HepG2 (cell line): Measurements from ENCODE around the gene SLC35F3. TPM values are rescaled to one million over a fixed set of nuclear protein-coding genes. Genes with fewer than 3 reads are reported as not detected.

Experiments used
- ATAC-seq: fragments of 200-7000 bp; cut with Tn5 transposase; 3 replicates; pipeline ENCODE4 v1.9.1; 2020; ENCODE audit warnings: mild to moderate bottlenecking, moderate library complexity
- BruUV-seq: library from RNA; stranded (reverse); fragments of 400-500 nt; replicated peaks from 2 replicates; lab custom pipeline; 2021; lab: Mats Ljungman, UMichigan
- CTCF ChIA-PET: fragments of 300-600 bp; formaldehyde crosslinking; extraction: SDS; loops from one replicate; lab custom pipeline; 2021; ENCODE audit warnings: low total read pairs, inconsistent platforms, low intra/inter-chr PET ratio; lab: Yijun Ruan, JAX
- POLR2A ChIA-PET: fragments of 350-600 bp; sonication (Branson Sonifier 250); formaldehyde crosslinking; loops from one replicate; lab custom pipeline; 2020; ENCODE audit warnings: antibody characterized with exemption, inconsistent platforms; lab: Yijun Ruan, JAX
- DNase-seq: peaks from one replicate; pipeline ENCODE4 v3.0.0-alpha.2; 2015; ENCODE audit warnings: low spot score
- FAIRE-seq: peaks from 3 replicates; lab custom pipeline; 2011; peaks lifted over from hg19 to GRCh38; lab: Jason Lieb, UNC
- H2AFZ ChIP-seq: one replicate; pipeline ENCODE4 v1.6.1; 2011; ENCODE audit warnings: low read length, inconsistent platforms
- H3K27ac ChIP-seq: fragments of 300-600 bp; 3 replicates; pipeline ENCODE4 v1.8.0; 2011; ENCODE audit warnings: mixed run types, mild to moderate bottlenecking, mixed read lengths, low read length, inconsistent platforms; ENCODE audit not compliant: insufficient read depth; ENCODE audit errors: extremely low read length
- H3K27me3 ChIP-seq, 2 experiments: fragments of 200-600 bp in 1 of 2; 2 replicates in 1 of 2; 3 replicates in 1 of 2; pipeline versions ENCODE4 v1.6.0 to v1.8.0; 2011; ENCODE audit warnings: low read length in 2 of 2, mild to moderate bottlenecking in 2 of 2, moderate library complexity in 2 of 2, inconsistent platforms in 1 of 2; ENCODE audit not compliant: insufficient read depth in 2 of 2, control insufficient read depth in 1 of 2
- H3K36me3 ChIP-seq, 2 experiments: fragments of 200-600 bp in 1 of 2; replicated peaks in 1 of 2; 2 replicates in 1 of 2; 3 replicates in 1 of 2; pipeline versions ENCODE4 v1.5.1 to v1.8.0; 2011; ENCODE audit warnings: low read length in 2 of 2, inconsistent platforms in 1 of 2; ENCODE audit not compliant: insufficient read depth in 2 of 2, control insufficient read depth in 1 of 2
- H3K4me1 ChIP-seq: 2 replicates; pipeline ENCODE4 v1.5.1; 2012; ENCODE audit warnings: low read length, inconsistent platforms; ENCODE audit not compliant: insufficient read depth
- H3K4me2 ChIP-seq: 2 replicates; pipeline ENCODE4 v1.6.0; 2011; ENCODE audit warnings: low read depth, low read length, inconsistent platforms
- H3K4me3 ChIP-seq, 3 experiments: fragments of 200-600 bp in 1 of 3; sonication (generic), shearing (Covaris generic) in 1 of 3; replicated peaks in 1 of 3; 2 replicates each; pipeline ENCODE4 v1.5.1; 2011 to 2016; ENCODE audit warnings: low read length in 3 of 3, inconsistent platforms in 2 of 3, low read depth in 2 of 3, mild to moderate bottlenecking in 2 of 3, control low read depth in 1 of 3, mixed read lengths in 1 of 3; ENCODE audit not compliant: insufficient read depth in 1 of 3
- H3K79me2 ChIP-seq: one replicate; pipeline ENCODE4 v1.6.1; 2011; ENCODE audit warnings: low read length, inconsistent platforms; ENCODE audit not compliant: insufficient read depth
- H3K9ac ChIP-seq: 2 replicates; pipeline ENCODE4 v1.6.0; 2011; ENCODE audit warnings: mild to moderate bottlenecking, low read depth, low read length, inconsistent platforms; ENCODE audit not compliant: insufficient read depth
- H3K9me3 ChIP-seq: 2 replicates; pipeline ENCODE4 v1.5.1; 2012; ENCODE audit warnings: mild to moderate bottlenecking, low read length
- H4K20me1 ChIP-seq: 2 replicates; pipeline ENCODE4 v1.6.0; 2011; ENCODE audit warnings: inconsistent platforms, mild to moderate bottlenecking, low read length, moderate library complexity; ENCODE audit not compliant: insufficient read depth
- CCAR2 ChIP-seq: fragments of 200-400 bp; formaldehyde crosslinking; optimal IDR thresholded peaks from 2 replicates; pipeline ENCODE3; 2018; ENCODE audit warnings: low read depth, mild to moderate bottlenecking, low read length, moderate library complexity
- HMG20A ChIP-seq: IDR thresholded peaks from 2 replicates; pipeline ENCODE4 v1.6.1; 2016; ENCODE audit warnings: borderline replicate concordance
- JARID2 ChIP-seq: sonication (generic); formaldehyde crosslinking; IDR thresholded peaks from 2 replicates; pipeline ENCODE4 v1.8.1; 2023; ENCODE audit warnings: missing genetic modification reagents, inconsistent platforms; ENCODE audit not compliant: insufficient replicate concordance
- MTF1 ChIP-seq: sonication (generic); formaldehyde crosslinking; IDR thresholded peaks from 2 replicates; pipeline ENCODE4 v1.5.0; 2020; ENCODE audit warnings: missing genetic modification reagents
- RNF219 ChIP-seq: sonication (generic); formaldehyde crosslinking; IDR thresholded peaks from 2 replicates; pipeline ENCODE4 v1.5.0; 2020; ENCODE audit warnings: mild to moderate bottlenecking, missing genetic modification reagents
- RXRA ChIP-seq: sonication (generic); formaldehyde crosslinking; IDR thresholded peaks from 2 replicates; pipeline ENCODE4 v1.5.1; 2020; ENCODE audit warnings: missing genetic modification reagents
- ZNF629 ChIP-seq: sonication (generic); formaldehyde crosslinking; conservative IDR thresholded peaks from 2 replicates; pipeline ENCODE4 v1.5.0; 2020; ENCODE audit warnings: missing genetic modification reagents
- ZNF746 ChIP-seq: sonication (generic); formaldehyde crosslinking; IDR thresholded peaks from 2 replicates; pipeline ENCODE4 v1.8.0; 2022; ENCODE audit warnings: mild to moderate bottlenecking, missing genetic modification reagents
- ZNF782 ChIP-seq: sonication (generic); formaldehyde crosslinking; IDR thresholded peaks from 2 replicates; pipeline ENCODE4 v1.4.0; 2020; ENCODE audit warnings: missing genetic modification reagents, mild to moderate bottlenecking, borderline replicate concordance
- WGBS: methylation state at CpG from one replicate; pipeline ENCODE4 v1.1.6; 2017; ENCODE audit warnings: low lambda C conversion rate; 5-methylcytosine and 5-hydroxymethylcytosine counted together
- in situ Hi-C: cut with HindIII; loops from 2 replicates; pipeline ENCODE4 v1.10.0; 2017; ENCODE audit warnings: low pct_unique_long_range_greater_than_20kb; ENCODE audit not compliant: extremely low pct_ligation_motif_present
- intact Hi-C: fragments of 100-400 bp; cut with micrococcal nuclease; formaldehyde crosslinking; loops from one replicate; pipeline ENCODE4 v1.10.0; 2022; ENCODE audit not compliant: unreplicated experiment
- polyA plus RNA-seq, 8 experiments: library from polyadenylated mRNA; depleted of rRNA in 3 of 8; stranded (reverse) in 7 of 8; unstranded in 1 of 8; fragments of >200 nt; fragmentation: Illumina TruSeq in 4 of 8; extraction: Trizol in 4 of 8; gene quantifications; 2 replicates each; pipeline versions ENCODE4 v1.2.1 to v1.2.3, GENCODE V29; 2011 to 2016; ENCODE audit warnings: low read depth in 4 of 8, missing spikeins in 1 of 8, mixed read lengths in 1 of 8; ENCODE audit not compliant: insufficient read depth in 1 of 8
- total RNA-seq, 5 experiments: library from RNA; depleted of rRNA; stranded (reverse); fragments of >200 nt; fragmentation: Illumina TruSeq; extraction: Trizol; gene quantifications; 2 replicates each; pipeline ENCODE4 v1.2.3, GENCODE V29; 2016; ENCODE audit warnings: low read depth in 1 of 5
- TF ChIP-seq, protein P1 (sequence below): sonication (generic); formaldehyde crosslinking; IDR thresholded peaks from 2 replicates; pipeline ENCODE4 v1.5.0; 2020; ENCODE audit warnings: mild to moderate bottlenecking, missing genetic modification reagents, moderate library complexity
- TF ChIP-seq, protein P2 (sequence below): sonication (generic); formaldehyde crosslinking; conservative IDR thresholded peaks from 2 replicates; pipeline ENCODE4 v1.4.0; 2020; ENCODE audit warnings: missing genetic modification reagents

Gene SLC35F3
- total and polyA plus RNA-seq, 2 of the 13 experiments (the other 11 are each of a cell fraction or from before 2014, with no cell fraction given), result not detected

- no peak for TF ChIP-seq JARID2
- no peak for TF ChIP-seq ZNF746 (CRISPR knock-in tag)
- TF ChIP-seq ZNF629, result no peak
- TF ChIP-seq ZNF782 (CRISPR knock-in tag), result no peak
- no peak for TF ChIP-seq MTF1 (CRISPR knock-in tag)
- no peak for TF ChIP-seq CCAR2
- no peak for TF ChIP-seq RNF219 (CRISPR knock-in tag)
- no peak for TF ChIP-seq RXRA (CRISPR knock-in tag)
- TF ChIP-seq, protein P1, sequence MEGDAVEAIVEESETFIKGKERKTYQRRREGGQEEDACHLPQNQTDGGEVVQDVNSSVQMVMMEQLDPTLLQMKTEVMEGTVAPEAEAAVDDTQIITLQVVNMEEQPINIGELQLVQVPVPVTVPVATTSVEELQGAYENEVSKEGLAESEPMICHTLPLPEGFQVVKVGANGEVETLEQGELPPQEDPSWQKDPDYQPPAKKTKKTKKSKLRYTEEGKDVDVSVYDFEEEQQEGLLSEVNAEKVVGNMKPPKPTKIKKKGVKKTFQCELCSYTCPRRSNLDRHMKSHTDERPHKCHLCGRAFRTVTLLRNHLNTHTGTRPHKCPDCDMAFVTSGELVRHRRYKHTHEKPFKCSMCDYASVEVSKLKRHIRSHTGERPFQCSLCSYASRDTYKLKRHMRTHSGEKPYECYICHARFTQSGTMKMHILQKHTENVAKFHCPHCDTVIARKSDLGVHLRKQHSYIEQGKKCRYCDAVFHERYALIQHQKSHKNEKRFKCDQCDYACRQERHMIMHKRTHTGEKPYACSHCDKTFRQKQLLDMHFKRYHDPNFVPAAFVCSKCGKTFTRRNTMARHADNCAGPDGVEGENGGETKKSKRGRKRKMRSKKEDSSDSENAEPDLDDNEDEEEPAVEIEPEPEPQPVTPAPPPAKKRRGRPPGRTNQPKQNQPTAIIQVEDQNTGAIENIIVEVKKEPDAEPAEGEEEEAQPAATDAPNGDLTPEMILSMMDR (CRISPR knock-in tag), result no peak
- no peak for TF ChIP-seq HMG20A (CRISPR knock-in tag)
- TF ChIP-seq, protein P2, sequence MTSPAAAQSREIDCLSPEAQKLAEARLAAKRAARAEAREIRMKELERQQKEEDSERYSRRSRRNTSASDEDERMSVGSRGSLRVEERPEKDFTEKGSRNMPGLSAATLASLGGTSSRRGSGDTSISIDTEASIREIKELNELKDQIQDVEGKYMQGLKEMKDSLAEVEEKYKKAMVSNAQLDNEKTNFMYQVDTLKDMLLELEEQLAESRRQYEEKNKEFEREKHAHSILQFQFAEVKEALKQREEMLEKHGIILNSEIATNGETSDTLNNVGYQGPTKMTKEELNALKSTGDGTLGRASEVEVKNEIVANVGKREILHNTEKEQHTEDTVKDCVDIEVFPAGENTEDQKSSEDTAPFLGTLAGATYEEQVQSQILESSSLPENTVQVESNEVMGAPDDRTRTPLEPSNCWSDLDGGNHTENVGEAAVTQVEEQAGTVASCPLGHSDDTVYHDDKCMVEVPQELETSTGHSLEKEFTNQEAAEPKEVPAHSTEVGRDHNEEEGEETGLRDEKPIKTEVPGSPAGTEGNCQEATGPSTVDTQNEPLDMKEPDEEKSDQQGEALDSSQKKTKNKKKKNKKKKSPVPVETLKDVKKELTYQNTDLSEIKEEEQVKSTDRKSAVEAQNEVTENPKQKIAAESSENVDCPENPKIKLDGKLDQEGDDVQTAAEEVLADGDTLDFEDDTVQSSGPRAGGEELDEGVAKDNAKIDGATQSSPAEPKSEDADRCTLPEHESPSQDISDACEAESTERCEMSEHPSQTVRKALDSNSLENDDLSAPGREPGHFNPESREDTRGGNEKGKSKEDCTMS (CRISPR knock-in tag), result no peak
- Histone ChIP-seq H3K9ac (no peak overlapping the region), H3K9me3 (no peaks in the 10 kb centered on the region), H3K27me3 (no peaks in the 10 kb centered on the region), H3K36me3 (no peaks in the 10 kb centered on the region), H4K20me1 (no peaks in the 10 kb centered on the region), H3K4me2 (no peak overlapping the region), H2AFZ (no peak overlapping the region), H3K79me2 (no peaks in the 10 kb centered on the region), H3K27ac (no peak overlapping the region), H3K4me1 (no peaks in the 10 kb centered on the region), H3K4me3 (no peak overlapping the region)
- ATAC-seq (no peak), FAIRE-seq (no peak), DNase-seq (no peak)
- CTCF ChIA-PET, result no interaction called here
- no TSS peak for BruUV-seq
- in situ Hi-C loops, result loop anchor here (25.0 kb wide), 1 partner anchor 165 kb away; no protein-coding TSS in a partner anchor
- 26% methylated on average over 6 of the region's 6 CpGs for WGBS
- intact Hi-C loops, result no loop called here
- POLR2A ChIA-PET, result no interaction called here
These were observed 398.0 kb downstream of the SLC35F3 start for GRCh38 chr1:234302354-234302962.
